CD4-positive, alpha-beta T cell treated with Interleukin-15 for 1 hour (primary cell): ENCODE measurements around the gene TMPRSS13.

Experiments used
- DNase-seq: peaks from one replicate; pipeline ENCODE4 v3.0.0-alpha.2; 2020

Gene TMPRSS13

DNA sequence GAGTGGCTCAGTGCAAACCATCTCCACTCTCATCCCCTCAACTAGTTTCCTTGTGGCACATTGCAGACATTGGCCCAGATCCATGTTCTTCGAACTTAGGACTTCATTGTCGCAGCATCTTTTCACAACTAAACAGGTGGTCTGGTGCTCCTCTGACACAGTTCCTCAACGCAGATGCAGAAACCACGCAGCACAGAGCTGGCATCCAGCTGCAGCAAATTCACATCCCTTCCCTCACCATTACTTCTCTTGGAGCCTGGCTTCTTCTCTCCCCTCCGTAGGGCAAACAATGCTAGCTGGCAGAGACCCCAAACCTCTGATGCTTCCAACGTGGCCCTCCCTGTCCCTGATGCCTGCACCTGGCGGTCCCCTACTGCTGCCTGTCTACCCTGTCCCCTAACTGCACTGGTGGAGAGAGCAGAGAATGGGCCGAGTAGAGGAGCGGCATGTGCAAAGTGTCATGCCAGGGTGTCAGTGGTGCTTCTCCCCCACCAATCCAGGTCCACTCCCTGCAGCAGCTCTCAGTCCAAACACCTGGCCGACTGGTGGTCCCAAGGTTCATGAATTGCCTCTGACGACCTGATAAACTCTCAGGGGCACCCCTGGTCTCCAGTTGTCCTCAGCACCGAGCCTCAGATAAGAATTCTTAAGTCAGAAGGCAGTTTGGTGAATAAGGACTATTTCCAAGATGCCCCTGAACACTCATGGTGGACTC lies 18.1 kb downstream of the TMPRSS13 start:
- DNase-seq = no peak

DNA sequence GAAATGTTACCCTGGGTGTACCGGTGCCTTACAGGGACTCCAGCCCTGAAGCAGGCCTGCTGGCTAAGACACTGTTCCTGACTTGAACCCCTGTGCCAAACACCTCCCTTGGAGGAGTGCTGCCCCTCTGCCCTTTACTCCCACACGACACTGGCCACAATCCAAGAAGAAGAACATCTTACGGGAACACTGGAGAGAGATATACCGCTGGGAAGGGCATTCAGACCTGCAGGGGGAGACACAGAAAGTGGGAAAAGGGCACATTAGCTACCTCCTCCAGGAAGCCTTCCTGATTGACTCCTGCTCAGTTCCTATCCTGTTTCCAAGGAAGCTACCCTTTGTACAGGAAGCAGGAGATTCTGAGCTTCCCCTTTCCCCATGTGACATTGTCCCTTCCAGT lies 18.7 kb downstream of the TMPRSS13 start:
- no peak for DNase-seq

DNA sequence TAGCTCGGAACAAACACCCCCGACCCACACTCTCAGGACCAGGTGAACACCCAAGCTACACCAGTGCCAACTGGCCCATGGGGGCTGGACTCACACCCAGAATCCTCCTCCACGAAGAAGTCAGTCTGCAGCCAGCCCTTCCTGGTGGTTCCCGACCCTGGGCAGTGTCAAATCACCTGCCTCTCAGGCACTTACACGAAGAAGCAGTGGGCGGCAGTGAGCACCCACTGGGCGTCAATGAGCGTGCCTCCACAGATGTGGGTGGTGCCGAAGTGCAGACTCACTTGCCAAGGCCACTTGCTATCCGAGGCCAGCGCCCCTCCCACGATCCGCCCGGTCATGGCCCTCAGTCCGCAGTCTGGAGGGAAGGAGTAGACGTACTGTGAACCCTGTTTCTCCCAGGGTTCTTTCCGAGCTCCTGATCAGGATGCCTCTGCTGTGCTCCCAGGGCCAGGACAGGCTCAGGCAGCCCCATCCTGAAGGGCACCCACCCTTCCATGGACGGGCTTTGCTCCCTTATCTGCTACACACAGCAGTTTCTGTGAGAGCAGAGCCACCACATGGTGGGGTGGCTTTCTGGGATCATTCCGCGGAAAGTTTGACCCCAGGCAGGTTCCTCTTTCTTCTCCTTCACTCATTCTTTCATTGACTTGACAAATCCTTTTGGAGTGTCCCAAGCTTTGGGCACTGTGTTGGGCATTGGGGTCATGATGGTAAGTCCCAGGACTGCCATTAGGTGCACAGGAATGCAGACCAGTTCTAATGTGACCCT lies 19.4 kb downstream of the TMPRSS13 start:
- no peak for DNase-seq

DNA sequence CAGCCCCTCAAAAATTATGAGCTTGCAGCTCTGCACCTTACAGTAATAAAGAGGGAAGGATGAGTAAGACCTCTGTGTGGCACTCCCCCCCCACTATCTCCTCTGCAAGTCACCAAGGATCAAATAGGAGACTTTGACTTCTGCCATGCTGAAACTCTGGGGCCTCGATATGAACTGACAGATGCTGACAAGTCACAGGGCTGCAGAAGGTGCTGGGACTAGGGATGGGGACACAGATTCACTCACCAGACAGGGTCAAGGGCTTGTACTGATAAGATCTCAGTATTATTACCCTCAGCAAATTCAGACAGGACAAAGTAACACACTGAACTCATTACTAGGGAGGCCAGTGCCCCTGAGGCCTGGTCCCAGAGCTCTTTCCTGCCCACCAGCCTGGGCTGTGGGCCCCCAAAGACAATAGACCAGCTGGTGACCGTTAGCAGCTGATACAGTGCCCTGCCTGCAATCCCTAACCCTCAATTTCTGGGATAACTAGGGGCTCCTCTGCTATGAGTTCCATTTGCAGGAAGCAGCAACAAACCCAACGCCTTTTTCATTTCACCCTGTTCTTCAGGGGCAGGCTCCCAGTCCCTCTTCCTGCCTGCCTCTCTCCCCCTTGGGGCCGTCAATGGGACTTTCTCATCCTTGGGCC lies 20.1 kb downstream of the TMPRSS13 start:
- no peak for DNase-seq

DNA sequence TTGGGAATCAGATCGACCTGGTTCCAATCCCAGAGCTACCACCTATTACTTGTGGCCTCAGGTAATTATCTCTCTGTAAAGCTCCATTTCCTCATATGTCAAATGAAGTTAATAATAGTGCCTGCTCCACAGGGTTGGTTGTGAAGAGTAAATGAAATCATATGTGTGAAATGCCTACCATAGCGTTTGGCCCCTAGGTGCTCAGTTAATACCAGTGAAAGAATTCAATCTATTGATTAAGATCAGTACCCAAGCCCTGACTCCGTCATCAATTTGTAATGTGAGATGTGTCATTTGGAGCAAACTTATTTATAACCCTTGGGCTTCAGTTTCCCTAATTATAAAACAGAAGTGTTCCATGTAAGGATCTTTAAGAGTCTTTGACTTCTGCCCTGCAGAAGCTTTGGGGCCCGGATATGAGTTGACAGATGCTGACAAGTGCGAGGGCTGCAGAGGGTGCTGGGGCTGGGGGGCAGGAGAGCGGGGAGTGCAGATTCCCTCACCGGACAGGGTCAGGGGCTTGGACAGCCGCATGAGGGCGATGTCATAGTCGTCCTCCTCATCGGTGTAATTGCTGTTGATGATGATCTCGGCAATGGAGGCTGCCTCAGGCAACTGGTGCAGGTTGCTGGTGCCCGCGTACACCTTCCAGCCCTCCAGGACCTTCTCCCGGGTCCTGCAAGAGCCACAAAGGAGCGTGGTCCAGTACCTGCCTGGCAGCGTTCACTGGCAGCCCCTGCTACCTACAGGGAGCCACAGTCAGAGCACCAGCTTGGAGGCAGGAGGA lies 20.9 kb downstream of the TMPRSS13 start:
- no peak for DNase-seq

DNA sequence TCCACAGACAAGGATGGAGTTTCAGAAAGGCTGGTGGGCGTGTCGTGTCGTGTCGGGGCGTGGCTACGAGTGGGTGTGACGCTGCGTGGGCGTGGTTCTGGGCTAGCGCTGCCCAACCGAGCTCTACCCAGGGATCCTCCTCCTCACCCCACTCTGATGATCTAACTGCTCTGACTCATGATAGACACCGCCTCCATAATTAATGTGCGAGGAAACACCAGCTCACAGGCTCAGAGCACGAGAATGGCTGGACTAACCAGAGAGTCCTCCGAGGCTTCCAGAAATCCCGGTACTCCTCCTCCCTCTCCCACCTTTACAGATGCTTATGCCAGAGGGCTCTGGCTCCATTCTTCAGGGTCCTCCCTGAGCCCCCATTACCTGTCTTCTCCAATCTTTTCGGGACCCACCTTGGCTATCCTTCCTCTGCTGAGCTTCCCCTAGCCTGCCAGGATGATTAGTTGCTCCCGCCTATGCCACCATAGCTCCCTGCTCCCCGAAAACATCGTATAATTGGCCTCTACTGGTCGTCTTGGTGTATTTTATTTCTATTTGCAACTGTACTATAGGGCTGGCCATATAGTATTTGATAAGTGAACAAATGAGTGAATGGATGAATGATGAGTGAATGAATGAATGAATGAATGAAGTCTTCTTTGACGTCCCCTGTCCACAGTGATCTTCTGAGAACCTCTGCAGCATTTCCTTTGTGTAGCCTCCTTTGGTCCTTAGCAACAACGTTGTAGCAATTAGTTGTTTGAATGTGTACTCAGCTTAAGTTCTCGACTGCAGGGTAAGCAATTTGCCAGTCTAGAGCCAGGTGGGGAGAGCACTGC lies 21.7 kb downstream of the TMPRSS13 start:
- DNase-seq = peak; percentile 79

DNA sequence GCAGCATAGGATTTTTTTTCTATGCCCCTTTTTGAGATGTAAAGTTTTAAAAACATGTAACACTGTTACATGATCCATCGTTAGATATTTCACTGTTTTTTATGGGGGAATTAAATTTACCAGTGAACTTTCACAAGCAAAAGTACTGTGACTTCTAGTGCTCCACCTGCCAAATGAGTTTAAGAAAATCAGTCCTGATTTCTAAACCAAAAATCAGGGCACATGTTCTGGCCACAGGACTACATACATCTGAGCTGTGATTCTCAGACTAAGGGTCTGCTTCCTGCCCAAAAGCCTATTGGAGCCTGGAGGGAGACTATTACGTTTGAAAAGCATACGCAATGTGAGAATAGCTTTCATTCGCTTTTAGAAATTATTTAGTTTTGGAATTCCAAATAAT lies 22.5 kb downstream of the TMPRSS13 start:
- no peak for DNase-seq

DNA sequence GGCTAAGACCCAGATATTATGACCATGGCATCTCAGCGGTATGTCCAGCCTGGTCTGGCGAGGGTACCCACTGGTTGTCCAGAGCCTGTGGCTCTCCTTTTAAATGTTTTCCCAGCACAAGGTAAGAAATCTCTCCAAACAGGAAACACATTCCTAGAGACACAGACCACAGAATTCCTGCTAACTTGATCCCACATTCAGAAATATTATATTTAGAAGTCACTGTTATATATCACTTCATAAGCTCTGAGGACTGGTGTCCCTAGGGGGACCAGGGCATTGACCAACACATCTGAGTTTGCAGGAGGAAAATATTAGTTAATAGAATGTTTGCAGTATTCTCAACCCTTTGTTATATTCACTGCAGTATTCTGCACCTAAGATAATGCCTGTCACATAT lies 23.1 kb downstream of the TMPRSS13 start:
- no peak for DNase-seq

DNA sequence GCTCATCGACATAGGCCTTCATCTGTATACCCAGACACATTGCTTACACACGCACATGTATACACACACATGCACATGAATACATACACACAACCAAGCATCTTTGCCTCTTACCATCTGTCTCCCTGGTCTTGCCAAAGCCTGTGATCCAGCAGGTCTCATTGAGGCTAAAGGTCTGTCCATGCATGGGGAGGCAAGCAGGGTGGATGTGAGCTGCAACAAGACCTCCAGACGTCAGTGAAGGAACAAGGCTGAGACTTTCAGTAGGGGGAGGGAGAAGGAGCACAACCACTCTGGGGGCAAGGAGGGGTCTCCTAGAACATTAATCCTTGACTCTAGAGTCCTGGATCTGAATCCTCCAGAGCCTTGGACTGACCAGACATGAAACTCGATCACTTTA lies 23.7 kb downstream of the TMPRSS13 start:
- no peak for DNase-seq

DNA sequence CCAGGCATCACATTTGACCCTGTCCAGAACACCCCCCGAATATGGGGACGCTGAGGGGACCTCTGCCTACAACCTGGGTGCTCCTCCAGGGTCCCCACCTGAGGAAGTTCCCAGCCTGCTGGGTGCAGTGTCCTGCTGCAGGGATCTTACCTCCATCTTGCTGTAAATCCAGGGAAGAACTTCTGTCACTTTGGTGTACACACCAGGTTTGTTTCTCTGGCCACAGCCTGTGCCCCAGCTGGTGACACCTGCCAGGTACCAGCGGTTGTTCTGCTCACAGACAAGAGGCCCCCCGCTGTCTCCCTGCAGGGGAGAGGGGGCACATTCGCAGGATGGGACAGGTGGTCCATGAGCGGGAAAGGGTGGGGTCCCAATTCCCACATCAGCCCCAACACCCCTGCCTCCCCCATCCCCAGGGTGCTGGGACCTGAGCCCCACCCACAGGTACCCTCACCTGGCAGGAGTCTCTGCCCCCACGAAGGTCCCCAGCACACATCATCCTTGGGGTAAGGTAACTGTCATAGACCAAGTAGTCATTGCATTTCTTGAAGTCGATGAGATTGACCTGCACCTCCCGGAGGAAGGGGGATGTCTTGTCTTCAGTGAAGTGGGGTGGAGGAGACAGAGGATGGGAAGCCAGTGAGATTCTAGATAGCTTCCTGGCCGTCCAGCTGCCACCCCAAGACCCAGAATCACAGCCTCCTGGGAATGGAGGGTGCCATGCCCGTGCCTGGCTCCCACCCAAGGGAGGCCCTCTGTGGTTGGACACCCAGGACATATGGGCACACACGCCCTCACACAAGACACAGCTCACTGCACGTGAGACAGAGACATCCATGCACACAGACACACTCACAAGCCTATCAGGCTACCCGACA lies 25.5 kb downstream of the TMPRSS13 start:
- no peak for DNase-seq

DNA sequence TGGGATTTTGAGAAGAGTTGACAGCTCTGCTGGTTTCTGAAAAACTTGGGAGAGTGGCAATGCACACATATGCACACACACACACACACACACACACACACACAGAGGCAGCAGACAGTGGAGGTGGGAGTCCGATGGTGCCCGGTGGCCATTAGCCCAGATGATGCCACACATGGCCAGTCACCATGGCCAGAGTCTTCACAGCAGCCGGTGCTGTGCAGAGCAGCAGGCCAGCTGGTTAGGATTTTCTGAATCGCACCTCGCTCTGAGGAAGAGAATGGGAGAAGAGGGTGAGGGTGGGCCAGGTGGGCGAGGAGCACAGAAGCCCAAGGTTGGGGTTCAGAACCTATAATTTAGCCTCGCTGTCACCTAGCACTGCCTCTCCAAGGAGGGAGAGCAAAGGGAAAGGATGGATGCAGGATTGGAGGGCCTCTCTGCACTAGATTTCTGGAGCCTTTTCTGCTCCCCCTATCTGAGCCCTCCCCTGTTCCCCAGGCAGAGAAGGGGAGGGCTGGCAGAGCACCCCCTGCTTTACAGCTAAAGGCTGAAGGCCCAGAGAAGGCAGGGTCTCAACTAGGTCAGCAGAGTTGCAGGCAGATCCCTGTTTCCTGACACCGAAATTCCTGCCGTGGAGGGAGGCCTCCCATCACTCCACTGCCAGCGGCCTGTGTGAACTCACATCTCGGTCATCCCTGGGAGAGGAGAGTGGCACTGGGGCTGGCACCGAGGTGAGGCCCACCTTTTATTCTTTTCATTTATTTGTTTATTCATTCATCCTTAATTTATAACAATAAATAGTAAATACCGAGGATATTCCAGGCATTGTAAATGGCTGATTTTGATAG lies 27.0 kb downstream of the TMPRSS13 start:
- no peak for DNase-seq

DNA sequence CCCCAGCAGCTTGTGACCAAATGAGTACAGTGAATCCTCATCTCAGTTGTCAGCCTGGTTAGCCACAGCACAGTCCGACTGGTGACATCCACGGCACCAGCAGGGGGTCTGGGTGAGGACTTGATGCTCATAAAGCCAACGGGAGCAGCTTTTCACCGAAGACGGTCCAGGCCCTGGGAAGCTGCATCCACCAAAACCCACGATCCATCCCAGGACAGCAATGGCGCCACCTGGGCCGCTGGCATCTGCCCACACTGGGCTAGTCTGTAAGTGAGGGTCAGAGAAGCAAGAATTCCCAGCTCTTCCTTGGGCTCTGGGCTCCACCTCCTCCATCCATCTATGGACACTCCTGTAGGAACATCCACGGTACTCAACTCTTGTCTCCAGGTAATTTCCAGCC lies 27.6 kb downstream of the TMPRSS13 start:
- no peak for DNase-seq

DNA sequence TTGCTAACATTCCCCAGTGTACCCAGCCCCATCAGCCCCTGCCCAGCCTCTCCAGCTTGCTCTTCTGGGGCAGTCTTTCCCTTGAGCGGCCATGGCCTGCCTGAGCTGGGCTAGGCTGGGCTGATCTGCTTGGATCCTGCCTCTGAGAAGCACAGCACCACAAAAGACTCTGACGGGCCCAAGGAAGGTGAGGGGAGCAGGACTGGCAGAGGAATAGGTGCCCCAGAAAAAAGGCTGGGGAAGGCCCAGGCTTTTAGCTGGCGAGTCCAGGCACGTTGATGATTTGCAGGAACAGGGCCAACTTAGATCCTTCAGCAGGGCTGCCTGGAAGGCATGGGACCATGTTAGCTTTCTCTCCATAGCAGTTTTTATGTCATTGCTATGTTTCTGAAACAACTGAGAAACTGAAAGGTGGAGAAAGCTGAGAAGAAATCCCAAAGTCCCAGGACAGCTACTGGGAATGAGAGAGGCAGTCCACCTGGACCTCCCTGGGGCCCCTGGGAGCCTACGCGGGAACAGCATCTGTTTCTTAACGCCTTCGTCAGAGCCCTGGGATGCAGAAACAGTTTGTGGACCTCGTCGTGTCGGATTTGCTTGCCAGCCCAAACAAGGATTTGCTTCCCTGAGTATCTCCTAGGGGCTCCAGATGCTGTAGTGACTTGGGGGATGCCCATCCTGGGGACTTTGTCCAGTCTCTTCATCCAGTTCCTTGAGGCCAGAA lies 28.3 kb downstream of the TMPRSS13 start:
- no peak for DNase-seq

DNA sequence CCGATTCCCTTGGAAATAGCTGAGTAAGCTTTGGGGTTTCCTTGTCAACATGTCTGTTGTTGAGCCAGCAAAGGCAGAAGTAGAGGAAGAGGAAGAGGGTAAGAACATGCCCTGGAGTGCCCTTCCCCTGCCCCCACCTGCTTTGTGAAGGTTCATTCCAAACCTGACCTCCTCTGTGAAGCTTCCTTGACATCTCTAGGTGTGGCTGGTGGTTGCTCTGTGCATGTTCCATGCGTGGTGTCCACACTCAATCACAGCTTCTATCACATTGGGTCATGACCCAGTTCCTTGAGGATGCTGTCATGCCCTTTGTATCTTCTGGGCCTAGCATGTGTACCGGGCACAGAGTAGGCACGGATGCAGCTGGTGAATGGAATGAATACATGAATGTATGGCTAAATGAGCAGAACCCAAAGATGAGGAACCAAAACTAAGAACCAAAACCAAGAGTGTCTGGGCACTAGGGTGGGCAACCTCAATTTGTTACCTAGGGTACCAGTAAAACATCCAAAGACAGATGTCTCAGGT lies 29.0 kb downstream of the TMPRSS13 start:
- DNase-seq = peak; percentile 44

DNA sequence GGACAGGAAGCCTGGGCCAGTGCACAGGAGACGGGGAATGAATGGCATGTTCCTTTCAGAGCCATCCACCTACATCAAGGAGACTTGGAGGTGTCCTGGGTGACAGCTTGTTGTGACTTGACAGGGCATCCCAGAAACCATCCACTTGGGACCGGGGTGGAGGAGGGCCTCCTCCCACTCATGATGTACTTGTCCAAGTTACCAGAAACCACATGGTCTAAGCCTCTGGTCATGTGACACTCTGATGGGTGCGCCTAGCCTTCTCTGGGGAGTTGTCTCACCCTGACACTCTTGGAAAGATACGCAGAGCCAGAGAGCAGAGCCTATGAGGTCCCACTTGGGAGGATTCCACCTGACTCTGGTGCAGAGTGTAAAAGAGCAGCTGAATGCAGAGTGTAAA lies 31.1 kb downstream of the TMPRSS13 start:
- DNase-seq = no peak

DNA sequence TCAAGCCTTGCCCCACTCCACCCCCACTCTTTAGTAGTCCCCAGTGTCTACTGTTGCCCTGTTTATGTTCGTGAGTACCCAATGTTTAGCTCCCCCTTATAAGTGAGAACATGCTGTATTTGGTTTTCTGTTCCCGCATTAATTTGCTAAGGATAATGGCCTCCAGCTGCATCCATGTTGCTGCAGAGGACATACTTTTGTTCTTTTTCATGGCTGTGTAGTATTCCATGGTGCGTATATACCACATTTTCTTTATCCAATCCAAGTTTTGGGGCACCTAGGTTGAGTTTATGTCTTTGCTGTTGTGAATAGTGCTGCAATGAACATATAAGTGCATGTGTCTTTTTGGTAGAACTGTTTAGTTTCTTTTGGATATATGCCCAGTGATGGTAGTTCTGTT lies 36.6 kb downstream of the TMPRSS13 start:
- DNase-seq = no peak

DNA sequence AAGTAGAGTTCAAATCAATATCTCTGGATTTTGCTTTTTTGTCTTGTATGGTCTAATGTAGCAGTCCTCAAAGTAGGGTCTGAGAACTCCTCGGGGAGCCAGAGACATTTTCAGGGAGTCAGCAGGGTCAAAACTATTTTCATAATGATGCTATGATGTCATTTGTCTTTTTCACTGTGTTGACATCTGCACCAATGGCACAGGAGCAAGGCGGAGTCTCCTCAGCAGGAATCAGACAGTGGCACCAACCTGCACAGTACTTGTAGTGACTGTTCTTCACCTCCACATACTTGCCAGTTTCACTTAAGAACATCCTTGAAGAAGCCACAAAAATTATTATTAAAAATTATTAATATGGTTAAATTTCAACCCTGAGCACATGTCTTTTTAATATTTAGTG lies 37.8 kb downstream of the TMPRSS13 start:
- no peak for DNase-seq

DNA sequence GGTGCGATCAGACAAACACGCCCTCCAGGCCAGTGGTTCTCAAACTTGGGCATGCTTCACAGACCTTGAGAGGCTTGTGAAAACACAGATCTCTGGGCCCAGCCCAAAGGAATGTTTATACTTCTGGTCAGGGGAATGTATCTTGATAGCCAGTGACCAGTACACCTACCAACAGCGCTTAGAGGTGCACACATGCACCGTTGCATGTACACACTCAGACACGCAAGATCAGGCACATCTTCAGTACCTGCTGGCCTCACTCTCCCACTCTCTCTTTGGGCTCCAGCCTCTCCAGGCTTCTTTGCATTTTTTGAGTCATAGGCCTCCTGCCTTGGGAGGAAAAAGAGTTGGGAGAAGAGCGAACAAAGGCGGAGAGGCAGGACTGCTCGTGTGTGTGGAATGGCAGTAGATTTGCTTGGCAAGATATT lies 41.0 kb downstream of the TMPRSS13 start:
- no peak for DNase-seq

DNA sequence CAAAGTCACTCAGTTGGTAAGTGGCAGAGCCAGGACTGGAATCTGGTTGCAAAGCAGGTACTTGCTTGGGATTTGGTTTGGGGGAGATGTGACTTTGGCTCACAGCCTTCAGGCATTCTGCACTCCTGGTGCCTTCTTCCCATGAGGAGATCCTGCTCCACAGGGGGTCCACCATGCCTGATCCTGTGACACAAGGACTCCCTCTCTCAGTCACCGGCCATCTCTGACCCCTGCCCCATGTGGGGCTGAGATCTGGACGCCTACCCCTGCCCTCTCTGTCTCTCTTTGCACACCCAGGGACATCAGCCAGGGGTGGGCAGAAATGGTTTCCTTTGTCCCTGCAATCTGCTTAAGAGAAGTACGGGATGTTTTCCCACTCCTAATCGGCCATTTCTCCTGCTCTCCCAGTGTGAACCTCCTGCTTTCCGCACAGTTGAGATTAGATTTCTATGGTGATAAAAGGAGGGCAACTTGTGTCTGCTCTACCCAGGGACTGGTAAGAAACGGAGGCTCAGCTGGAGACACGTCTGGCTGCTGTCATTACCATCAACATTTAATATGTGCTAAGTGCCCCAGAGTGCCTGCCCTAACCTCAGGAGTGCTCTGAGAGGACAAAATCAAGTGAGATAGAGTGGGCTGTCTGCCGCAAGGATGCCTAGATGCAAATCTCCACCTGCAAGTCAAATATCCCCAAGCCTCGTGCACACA lies 41.6 kb downstream of the TMPRSS13 start:
- DNase-seq = no peak
